Posterior cingulate gyrus (tissue), 11 donors: ENCODE measurements around the gene LMAN2.
A peak's percentile ranks its signal among the peaks of the same experiment; 100 is the strongest.

Experiments used
- DNase-seq, 10 donors: peaks; one replicate each; pipeline versions ENCODE4 v3.0.0 to v3.0.0-alpha.2; 2020 to 2021; ENCODE audit warnings: mixed read lengths in 3 of 10
- intact Hi-C: fragments of 100-400 bp; cut with DNase I; formaldehyde crosslinking; loops from one replicate; pipeline ENCODE4 v1.15.1; 2023

The LMAN2 gene

DNA sequence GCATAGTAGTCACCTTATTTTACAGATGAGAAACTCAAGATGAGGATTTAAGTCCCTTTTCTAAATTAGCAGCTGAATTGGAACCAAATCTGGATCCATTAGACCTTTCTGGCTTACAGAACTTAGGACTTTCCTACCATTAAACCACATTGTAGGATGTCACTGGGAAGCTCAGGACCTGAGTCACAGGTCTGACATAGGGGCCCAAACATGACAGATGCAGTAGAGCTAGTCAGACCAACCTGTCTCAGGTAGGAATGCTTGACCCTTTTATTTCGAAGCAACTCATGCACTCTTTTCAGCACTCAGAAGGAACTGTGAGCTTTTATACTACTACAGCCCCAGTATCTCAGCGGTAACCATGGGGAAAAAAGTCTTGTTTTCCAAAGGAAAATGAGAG is 50.5 kb downstream of the LMAN2 start:
- no peak for DNase-seq
- intact Hi-C loops: loop anchor here (5.0 kb wide), 3 partner anchors 51 to 639 kb away; partner anchors contain the start of genes LMAN2 and NSD1

- intact Hi-C loops: loop anchor here (5.0 kb wide), 3 partner anchors 52 to 638 kb away; partner anchors contain the start of genes LMAN2 and NSD1
- peak in 3 of 10 donors; percentile 28 to 81 (median 78) for DNase-seq
These were observed 51.1 kb downstream of the LMAN2 start for GRCh38 chr5:177300236-177300880.

DNA sequence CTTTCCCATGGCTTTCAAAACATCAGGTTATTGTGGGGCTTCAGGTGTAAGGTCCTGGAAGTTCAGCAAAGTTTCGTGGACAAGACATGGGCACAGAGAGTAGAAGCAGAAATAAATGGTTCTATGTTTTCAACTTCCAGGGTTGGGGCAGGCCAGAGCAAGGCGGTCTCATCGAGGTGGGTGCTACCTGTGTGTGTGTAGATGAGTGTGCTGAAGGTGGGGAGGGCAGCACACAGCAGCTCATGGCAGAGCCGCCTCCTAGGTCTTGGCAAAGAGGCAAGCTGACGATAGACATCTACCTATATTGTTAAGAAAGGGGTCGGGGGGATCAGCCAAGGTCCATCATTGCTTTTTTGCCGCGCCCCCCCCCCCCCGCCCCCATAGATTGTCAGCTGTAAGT is 51.8 kb downstream of the LMAN2 start:
- intact Hi-C loops: loop anchor here (5.0 kb wide), 3 partner anchors 53 to 637 kb away; partner anchors contain the start of genes LMAN2 and NSD1
- peak in 1 of 10 donors; percentile 61 for DNase-seq

DNA sequence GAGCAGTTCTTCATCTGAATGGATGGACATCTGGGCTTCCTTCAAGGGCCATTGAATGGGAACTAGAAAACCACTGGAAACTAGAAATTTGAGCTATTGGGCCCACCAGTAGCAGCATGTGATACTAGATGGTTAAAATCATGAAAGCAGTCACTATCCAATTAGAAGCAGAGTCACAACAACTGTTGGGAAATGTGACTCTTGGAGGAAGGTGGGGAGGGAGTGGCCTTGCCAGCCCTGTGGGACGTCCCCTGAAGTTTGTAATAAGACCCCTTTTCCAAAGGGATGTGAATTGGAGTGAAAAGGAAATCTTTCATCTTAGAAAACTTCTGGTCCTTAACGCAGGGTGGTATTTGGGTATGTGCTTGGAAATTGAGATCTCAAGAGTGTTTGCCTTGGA is 53.5 kb downstream of the LMAN2 start:
- DNase-seq: no peak
- intact Hi-C loops: no loop called here

GRCh38 chr5:177296581-177296980 is 54.9 kb downstream of the LMAN2 start:
- intact Hi-C loops: no loop called here
- DNase-seq: no peak

- intact Hi-C loops: no loop called here
These were observed 55.5 kb downstream of the LMAN2 start for GRCh38 chr5:177295924-177296323.

DNA sequence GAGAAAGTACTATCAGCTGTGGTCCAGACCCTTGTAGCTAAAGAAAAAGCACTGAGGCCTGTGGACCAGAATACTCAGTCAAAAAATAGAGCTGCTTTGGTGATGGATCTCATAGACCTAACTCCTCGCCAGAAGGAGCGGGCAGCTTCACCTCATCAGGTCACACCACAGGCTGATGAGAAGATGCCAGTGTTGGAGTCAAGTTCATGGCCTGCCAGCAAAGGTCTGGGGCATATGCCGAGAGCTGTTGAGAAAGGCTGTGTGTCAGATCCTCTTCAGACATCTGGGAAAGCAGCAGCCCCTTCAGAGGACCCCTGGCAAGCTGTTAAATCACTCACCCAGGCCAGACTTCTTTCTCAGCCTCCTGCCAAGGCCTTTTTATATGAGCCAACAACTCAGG is 56.8 kb downstream of the LMAN2 start:
- DNase-seq: no peak
- intact Hi-C loops: no loop called here

More at GRCh38 chr5:177295924-177296323, 55.5 kb downstream of the LMAN2 start:
- peak in 1 of 10 donors; percentile 77 for DNase-seq

GRCh38 chr5:177293819-177294581 is 57.5 kb downstream of the LMAN2 start:
- peak in 1 of 10 donors; percentile 62 for DNase-seq
- intact Hi-C loops: no loop called here

DNA sequence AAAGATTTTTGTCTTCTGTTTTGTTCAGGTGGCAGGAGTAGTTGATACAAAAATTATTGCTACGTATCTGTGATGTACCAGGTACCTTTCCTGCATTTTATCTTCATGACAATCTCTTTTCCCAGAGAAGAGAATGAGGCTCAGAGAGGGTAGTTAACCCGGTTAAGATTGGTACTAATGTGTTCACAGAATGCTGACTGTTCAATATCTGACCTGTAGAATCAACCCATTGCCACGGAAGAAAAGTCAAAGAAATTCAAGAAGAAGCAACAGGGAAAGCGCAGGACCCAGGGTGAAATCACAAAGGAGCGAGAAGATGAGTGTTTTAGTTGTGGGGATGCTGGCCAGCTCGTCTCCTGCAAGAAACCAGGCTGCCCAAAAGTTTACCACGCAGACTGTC is 59.7 kb downstream of the LMAN2 start:
- intact Hi-C loops: no loop called here

GRCh38 chr5:177290816-177291596 is 60.5 kb downstream of the LMAN2 start:
- DNase-seq: no peak
- intact Hi-C loops: no loop called here

More for the DNA sequence above, 59.7 kb downstream of the LMAN2 start:
- no peak for DNase-seq

DNA sequence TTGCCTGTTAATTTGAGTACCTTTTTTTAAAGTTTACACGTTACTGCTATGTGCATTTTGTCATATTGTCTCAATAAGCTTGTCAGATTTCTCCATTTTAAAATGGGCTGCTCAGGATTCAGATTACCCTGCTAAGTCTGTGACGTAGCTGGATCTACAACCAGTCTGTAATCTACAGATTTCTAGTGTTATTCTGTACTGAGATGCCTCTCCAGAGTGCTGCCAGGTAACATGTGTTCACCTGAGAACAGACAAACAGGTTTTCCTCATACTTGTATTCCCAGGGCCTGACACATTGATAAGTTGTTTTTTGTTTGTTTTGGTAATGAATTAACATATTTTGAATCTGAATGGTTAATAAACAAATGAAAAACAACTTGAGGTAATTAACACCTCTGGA is 63.3 kb downstream of the LMAN2 start:
- intact Hi-C loops: no loop called here
- DNase-seq: no peak
